ENCODE data around the gene PCDHB4.
"Not testable (repeated sequence)": the region's sequence is repeated elsewhere in the genome, so short reads cannot be mapped to it uniquely, and the experiment has no call there.

PCDHB4 gene

GRCh38 chr5:141102070-141102469 lies 19.5 kb upstream of the PCDHB4 start:
- H3K36me3 ChIP-seq (ENCODE audit: control insufficient read depth, insufficient read depth, low read length): peaks cover 30% of the 10 kb centered on the region

DNA sequence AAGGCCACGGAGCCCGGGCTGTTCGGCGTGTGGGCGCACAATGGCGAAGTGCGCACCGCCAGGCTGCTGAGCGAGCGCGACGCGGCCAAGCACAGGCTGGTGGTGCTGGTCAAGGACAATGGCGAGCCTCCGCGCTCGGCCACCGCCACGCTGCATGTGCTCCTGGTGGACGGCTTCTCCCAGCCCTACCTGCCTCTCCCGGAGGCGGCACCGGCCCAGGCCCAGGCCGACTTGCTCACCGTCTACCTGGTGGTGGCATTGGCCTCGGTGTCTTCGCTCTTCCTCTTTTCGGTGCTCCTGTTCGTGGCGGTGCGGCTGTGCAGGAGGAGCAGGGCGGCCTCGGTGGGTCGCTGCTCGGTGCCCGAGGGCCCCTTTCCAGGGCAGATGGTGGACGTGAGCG lies 19.1 kb upstream of the PCDHB4 start:
- H3K4me3 ChIP-seq (ENCODE audit: insufficient read depth, low read depth, low read length); H3K9me3 ChIP-seq (ENCODE audit: control insufficient read depth, low read length); H3K4me1 ChIP-seq (ENCODE audit: control insufficient read depth, insufficient read depth, low read length); H3K27ac ChIP-seq (ENCODE audit: insufficient read depth, low read depth, low read length, poor library complexity, severe bottlenecking); H3K27me3 ChIP-seq (ENCODE audit: control insufficient read depth, insufficient read depth, low read length, poor library complexity, severe bottlenecking): not testable (repeated sequence)
- peaks cover 29% of the 10 kb centered on the region for H3K36me3 ChIP-seq (ENCODE audit: control insufficient read depth, insufficient read depth, low read length)
- 97% methylated on average over 20 to 28 of the region's 38 CpGs for WGBS, 2 experiments

More at GRCh38 chr5:141102070-141102469, 19.5 kb upstream of the PCDHB4 start:
- not testable (repeated sequence) for H3K27me3 ChIP-seq (ENCODE audit: control insufficient read depth, insufficient read depth, low read length, poor library complexity, severe bottlenecking); H3K4me1 ChIP-seq (ENCODE audit: control insufficient read depth, insufficient read depth, low read length); H3K4me3 ChIP-seq (ENCODE audit: insufficient read depth, low read depth, low read length); H3K27ac ChIP-seq (ENCODE audit: insufficient read depth, low read depth, low read length, poor library complexity, severe bottlenecking); H3K9me3 ChIP-seq (ENCODE audit: control insufficient read depth, low read length)
- WGBS, 2 experiments: 90 to 98% methylated on average over 19 to 26 of the region's 39 CpGs

DNA sequence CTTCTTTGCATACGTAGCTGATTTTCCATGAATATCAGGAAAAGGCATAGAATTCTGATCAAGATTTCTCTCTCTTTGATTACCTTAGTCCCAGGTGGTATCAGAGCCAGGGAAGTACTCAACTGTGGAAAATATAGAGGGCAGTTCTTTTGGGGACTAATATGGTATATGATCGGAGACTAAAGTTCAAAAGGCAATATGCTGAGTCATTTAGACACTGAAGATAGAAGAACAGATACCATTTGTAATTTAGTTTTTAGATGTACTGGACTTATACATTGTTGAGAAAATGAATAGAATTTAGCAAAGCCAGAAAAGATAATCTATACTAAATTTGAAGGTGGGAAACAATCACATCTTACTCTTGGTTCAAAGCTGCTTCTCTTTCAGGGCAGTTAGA lies 16.3 kb upstream of the PCDHB4 start:
- no peak overlapping the region for H3K27ac ChIP-seq (ENCODE audit: insufficient read depth, low read depth, low read length, poor library complexity, severe bottlenecking)

GRCh38 chr5:141119250-141119649 lies 2.4 kb upstream of the PCDHB4 start:
- Histone ChIP-seq H3K36me3 (ENCODE audit: control insufficient read depth, insufficient read depth, low read length) (no peaks in the 10 kb centered on the region), H3K4me3 (ENCODE audit: insufficient read depth, low read depth, low read length) (no peak overlapping the region), H3K27me3 (ENCODE audit: control insufficient read depth, insufficient read depth, low read length, poor library complexity, severe bottlenecking) (no peaks in the 10 kb centered on the region), H3K4me1 (ENCODE audit: control insufficient read depth, insufficient read depth, low read length) (no peaks in the 10 kb centered on the region), H3K9me3 (ENCODE audit: control insufficient read depth, low read length) (no peaks in the 10 kb centered on the region), H3K27ac (ENCODE audit: insufficient read depth, low read depth, low read length, poor library complexity, severe bottlenecking) (no peak overlapping the region)
- 100% methylated on average over 1 of the region's 2 CpGs; no CpG with 5 or more reads in 1 of the 2 experiments for WGBS, 2 experiments

More for the DNA sequence above, 16.3 kb upstream of the PCDHB4 start:
- Histone ChIP-seq H3K4me3 (ENCODE audit: insufficient read depth, low read depth, low read length) (no peak overlapping the region), H3K4me1 (ENCODE audit: control insufficient read depth, insufficient read depth, low read length) (no peaks in the 10 kb centered on the region), H3K9me3 (ENCODE audit: control insufficient read depth, low read length) (peaks cover 5% of the 10 kb centered on the region), H3K36me3 (ENCODE audit: control insufficient read depth, insufficient read depth, low read length) (peaks cover 25% of the 10 kb centered on the region), H3K27me3 (ENCODE audit: control insufficient read depth, insufficient read depth, low read length, poor library complexity, severe bottlenecking) (no peaks in the 10 kb centered on the region)
- 55 to 72% methylated on average over 2 of the region's 2 CpGs for WGBS, 2 experiments

GRCh38 chr5:141121985-141122384 lies 367 bp downstream of the PCDHB4 start:
- Histone ChIP-seq H3K27ac (ENCODE audit: insufficient read depth, low read depth, low read length, poor library complexity, severe bottlenecking) (no peak overlapping the region), H3K9me3 (ENCODE audit: control insufficient read depth, low read length) (no peaks in the 10 kb centered on the region), H3K4me1 (ENCODE audit: control insufficient read depth, insufficient read depth, low read length) (no peaks in the 10 kb centered on the region), H3K27me3 (ENCODE audit: control insufficient read depth, insufficient read depth, low read length, poor library complexity, severe bottlenecking) (no peaks in the 10 kb centered on the region), H3K36me3 (ENCODE audit: control insufficient read depth, insufficient read depth, low read length) (no peaks in the 10 kb centered on the region), H3K4me3 (ENCODE audit: insufficient read depth, low read depth, low read length) (no peak overlapping the region)
- WGBS, 2 experiments: 94 to 95% methylated on average over 12 of the region's 12 CpGs

DNA sequence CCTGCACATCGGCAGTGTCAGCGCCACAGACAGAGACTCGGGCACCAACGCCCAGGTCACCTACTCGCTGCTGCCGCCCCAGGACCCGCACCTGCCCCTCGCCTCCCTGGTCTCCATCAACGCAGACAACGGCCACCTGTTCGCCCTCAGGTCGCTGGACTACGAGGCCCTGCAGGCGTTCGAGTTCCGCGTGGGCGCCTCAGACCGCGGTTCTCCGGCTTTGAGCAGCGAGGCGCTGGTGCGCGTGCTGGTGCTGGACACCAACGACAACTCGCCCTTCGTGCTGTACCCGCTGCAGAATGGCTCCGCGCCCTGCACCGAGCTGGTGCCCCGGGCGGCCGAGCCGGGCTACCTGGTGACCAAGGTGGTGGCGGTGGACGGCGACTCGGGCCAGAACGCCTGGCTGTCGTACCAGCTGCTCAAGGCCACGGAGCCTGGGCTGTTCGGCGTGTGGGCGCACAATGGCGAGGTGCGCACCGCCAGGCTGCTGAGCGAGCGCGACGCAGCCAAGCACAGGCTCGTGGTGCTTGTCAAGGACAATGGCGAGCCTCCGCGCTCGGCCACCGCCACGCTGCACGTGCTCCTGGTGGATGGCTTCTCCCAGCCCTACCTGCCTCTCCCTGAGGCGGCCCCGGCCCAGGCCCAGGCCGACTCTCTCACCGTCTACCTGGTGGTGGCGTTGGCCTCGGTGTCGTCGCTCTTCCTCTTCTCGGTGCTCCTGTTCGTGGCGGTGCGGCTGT lies 1.9 kb downstream of the PCDHB4 start:
- H3K9me3 ChIP-seq (ENCODE audit: control insufficient read depth, low read length); H3K4me3 ChIP-seq (ENCODE audit: insufficient read depth, low read depth, low read length); H3K27me3 ChIP-seq (ENCODE audit: control insufficient read depth, insufficient read depth, low read length, poor library complexity, severe bottlenecking); H3K27ac ChIP-seq (ENCODE audit: insufficient read depth, low read depth, low read length, poor library complexity, severe bottlenecking); H3K4me1 ChIP-seq (ENCODE audit: control insufficient read depth, insufficient read depth, low read length); H3K36me3 ChIP-seq (ENCODE audit: control insufficient read depth, insufficient read depth, low read length): not testable (repeated sequence)
- 95 to 96% methylated on average over 55 to 57 of the region's 73 CpGs for WGBS, 2 experiments

GRCh38 chr5:141127305-141127704 lies 5.7 kb downstream of the PCDHB4 start:
- Histone ChIP-seq H3K36me3 (ENCODE audit: control insufficient read depth, insufficient read depth, low read length) (no peaks in the 10 kb centered on the region), H3K9me3 (ENCODE audit: control insufficient read depth, low read length) (no peaks in the 10 kb centered on the region), H3K4me3 (ENCODE audit: insufficient read depth, low read depth, low read length) (no peak overlapping the region), H3K27me3 (ENCODE audit: control insufficient read depth, insufficient read depth, low read length, poor library complexity, severe bottlenecking) (no peaks in the 10 kb centered on the region), H3K4me1 (ENCODE audit: control insufficient read depth, insufficient read depth, low read length) (no peaks in the 10 kb centered on the region), H3K27ac (ENCODE audit: insufficient read depth, low read depth, low read length, poor library complexity, severe bottlenecking) (no peak overlapping the region)
- 92 to 100% methylated on average over 1 of the region's 1 CpG for WGBS, 2 experiments

DNA sequence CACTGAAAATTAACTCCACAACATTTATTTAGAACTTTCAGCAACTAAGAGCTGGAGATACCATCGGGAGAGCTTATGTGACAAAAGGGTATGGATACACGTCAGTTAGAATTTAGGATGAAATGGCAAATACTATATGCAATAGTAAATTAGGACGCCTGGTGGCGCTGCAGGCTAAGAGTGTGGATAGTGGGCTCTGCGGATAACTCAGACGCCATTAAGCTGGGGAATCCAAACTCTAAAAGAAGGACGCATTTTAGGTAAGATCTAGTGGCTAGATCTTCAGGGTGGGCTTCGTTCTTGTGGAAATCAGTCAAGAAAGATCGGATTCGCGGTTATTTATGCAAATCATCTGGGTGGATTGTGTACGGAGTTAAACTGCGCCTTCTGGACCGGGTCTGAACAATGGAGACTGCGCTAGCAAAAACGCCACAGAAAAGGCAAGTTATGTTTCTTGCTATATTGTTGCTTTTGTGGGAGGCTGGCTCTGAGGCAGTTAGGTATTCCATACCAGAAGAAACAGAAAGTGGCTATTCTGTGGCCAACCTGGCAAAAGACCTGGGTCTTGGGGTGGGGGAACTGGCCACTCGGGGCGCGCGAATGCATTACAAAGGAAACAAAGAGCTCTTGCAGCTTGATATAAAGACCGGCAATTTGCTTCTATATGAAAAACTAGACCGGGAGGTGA lies 13.6 kb downstream of the PCDHB4 start, which contains the start of gene PCDHB5:
PCDHB5 (plus strand) TSS at position 177 of the 688 bp plus-strand sequence; CDS start at position 406, 229 bp downstream.
- H3K27me3 ChIP-seq (ENCODE audit: control insufficient read depth, insufficient read depth, low read length, poor library complexity, severe bottlenecking): no peaks in the 10 kb centered on the region
- H3K27ac ChIP-seq (ENCODE audit: insufficient read depth, low read depth, low read length, poor library complexity, severe bottlenecking): no peak within 1 kb of the TSS
- 89% methylated on average over 22 of the region's 22 CpGs for WGBS, 2 experiments
- H3K4me1 ChIP-seq (ENCODE audit: control insufficient read depth, insufficient read depth, low read length): no peaks in the 10 kb centered on the region
- no peaks in the 10 kb centered on the region for H3K36me3 ChIP-seq (ENCODE audit: control insufficient read depth, insufficient read depth, low read length)
- peaks cover 5% of the 10 kb centered on the region for H3K9me3 ChIP-seq (ENCODE audit: control insufficient read depth, low read length)
- H3K4me3 ChIP-seq (ENCODE audit: insufficient read depth, low read depth, low read length): no peak within 1 kb of the TSS

DNA sequence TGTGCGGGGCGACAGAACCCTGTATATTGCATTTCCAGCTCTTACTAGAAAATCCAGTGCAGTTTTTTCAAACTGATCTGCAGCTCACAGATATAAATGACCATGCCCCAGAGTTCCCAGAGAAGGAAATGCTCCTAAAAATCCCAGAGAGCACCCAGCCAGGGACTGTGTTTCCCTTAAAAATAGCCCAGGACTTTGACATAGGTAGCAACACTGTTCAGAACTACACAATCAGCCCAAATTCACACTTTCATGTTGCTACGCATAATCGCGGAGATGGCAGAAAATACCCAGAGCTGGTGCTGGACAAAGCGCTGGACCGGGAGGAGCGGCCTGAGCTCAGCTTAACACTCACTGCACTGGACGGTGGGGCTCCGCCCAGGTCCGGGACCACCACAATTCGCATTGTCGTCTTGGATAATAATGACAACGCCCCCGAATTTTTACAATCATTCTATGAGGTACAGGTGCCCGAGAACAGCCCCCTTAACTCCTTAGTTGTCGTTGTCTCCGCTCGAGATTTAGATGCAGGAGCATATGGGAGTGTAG lies 14.2 kb downstream of the PCDHB4 start:
- Histone ChIP-seq H3K4me1 (ENCODE audit: control insufficient read depth, insufficient read depth, low read length) (no peaks in the 10 kb centered on the region), H3K36me3 (ENCODE audit: control insufficient read depth, insufficient read depth, low read length) (no peaks in the 10 kb centered on the region), H3K27ac (ENCODE audit: insufficient read depth, low read depth, low read length, poor library complexity, severe bottlenecking) (no peak overlapping the region), H3K4me3 (ENCODE audit: insufficient read depth, low read depth, low read length) (no peak overlapping the region), H3K9me3 (ENCODE audit: control insufficient read depth, low read length) (peaks cover 5% of the 10 kb centered on the region), H3K27me3 (ENCODE audit: control insufficient read depth, insufficient read depth, low read length, poor library complexity, severe bottlenecking) (no peaks in the 10 kb centered on the region)
- 95 to 97% methylated on average over 19 of the region's 19 CpGs for WGBS, 2 experiments

GRCh38 chr5:141137346-141137745 lies 15.7 kb downstream of the PCDHB4 start:
- 95% methylated on average over 34 of the region's 34 CpGs for WGBS, 2 experiments
- H3K9me3 ChIP-seq (ENCODE audit: control insufficient read depth, low read length); H3K27me3 ChIP-seq (ENCODE audit: control insufficient read depth, insufficient read depth, low read length, poor library complexity, severe bottlenecking); H3K4me1 ChIP-seq (ENCODE audit: control insufficient read depth, insufficient read depth, low read length); H3K4me3 ChIP-seq (ENCODE audit: insufficient read depth, low read depth, low read length); H3K27ac ChIP-seq (ENCODE audit: insufficient read depth, low read depth, low read length, poor library complexity, severe bottlenecking); H3K36me3 ChIP-seq (ENCODE audit: control insufficient read depth, insufficient read depth, low read length): not testable (repeated sequence)

All from ectodermal cell (in vitro differentiated cells).